HepG2 (cell line): ENCODE results near the gene SGMS1. TPM values are rescaled to one million over a fixed set of nuclear protein-coding genes. Genes with fewer than 3 reads are reported as not detected.

Experiments used
- ATAC-seq: fragments of 200-7000 bp; cut with Tn5 transposase; 3 replicates; pipeline ENCODE4 v1.9.1; 2020; ENCODE audit warnings: mild to moderate bottlenecking, moderate library complexity
- BruUV-seq: library from RNA; stranded (reverse); fragments of 400-500 nt; replicated peaks from 2 replicates; lab custom pipeline; 2021; lab: Mats Ljungman, UMichigan
- CTCF ChIA-PET: fragments of 300-600 bp; formaldehyde crosslinking; extraction: SDS; loops from one replicate; lab custom pipeline; 2021; ENCODE audit warnings: low total read pairs, inconsistent platforms, low intra/inter-chr PET ratio; lab: Yijun Ruan, JAX
- POLR2A ChIA-PET: fragments of 350-600 bp; sonication (Branson Sonifier 250); formaldehyde crosslinking; loops from one replicate; lab custom pipeline; 2020; ENCODE audit warnings: antibody characterized with exemption, inconsistent platforms; lab: Yijun Ruan, JAX
- DNase-seq: peaks from one replicate; pipeline ENCODE4 v3.0.0-alpha.2; 2015; ENCODE audit warnings: low spot score
- FAIRE-seq: peaks from 3 replicates; lab custom pipeline; 2011; peaks lifted over from hg19 to GRCh38; lab: Jason Lieb, UNC
- H2AFZ ChIP-seq: one replicate; pipeline ENCODE4 v1.6.1; 2011; ENCODE audit warnings: low read length, inconsistent platforms
- H3K27ac ChIP-seq: fragments of 300-600 bp; 3 replicates; pipeline ENCODE4 v1.8.0; 2011; ENCODE audit warnings: mixed run types, mild to moderate bottlenecking, mixed read lengths, low read length, inconsistent platforms; ENCODE audit not compliant: insufficient read depth; ENCODE audit errors: extremely low read length
- H3K27me3 ChIP-seq, 2 experiments: fragments of 200-600 bp in 1 of 2; 2 replicates in 1 of 2; 3 replicates in 1 of 2; pipeline versions ENCODE4 v1.6.0 to v1.8.0; 2011; ENCODE audit warnings: low read length in 2 of 2, mild to moderate bottlenecking in 2 of 2, moderate library complexity in 2 of 2, inconsistent platforms in 1 of 2; ENCODE audit not compliant: insufficient read depth in 2 of 2, control insufficient read depth in 1 of 2
- H3K36me3 ChIP-seq, 2 experiments: fragments of 200-600 bp in 1 of 2; replicated peaks in 1 of 2; 2 replicates in 1 of 2; 3 replicates in 1 of 2; pipeline versions ENCODE4 v1.5.1 to v1.8.0; 2011; ENCODE audit warnings: low read length in 2 of 2, inconsistent platforms in 1 of 2; ENCODE audit not compliant: insufficient read depth in 2 of 2, control insufficient read depth in 1 of 2
- H3K4me1 ChIP-seq: 2 replicates; pipeline ENCODE4 v1.5.1; 2012; ENCODE audit warnings: low read length, inconsistent platforms; ENCODE audit not compliant: insufficient read depth
- H3K4me2 ChIP-seq: 2 replicates; pipeline ENCODE4 v1.6.0; 2011; ENCODE audit warnings: low read depth, low read length, inconsistent platforms
- H3K4me3 ChIP-seq, 3 experiments: fragments of 200-600 bp in 1 of 3; sonication (generic), shearing (Covaris generic) in 1 of 3; replicated peaks in 1 of 3; 2 replicates each; pipeline ENCODE4 v1.5.1; 2011 to 2016; ENCODE audit warnings: low read length in 3 of 3, inconsistent platforms in 2 of 3, low read depth in 2 of 3, mild to moderate bottlenecking in 2 of 3, control low read depth in 1 of 3, mixed read lengths in 1 of 3; ENCODE audit not compliant: insufficient read depth in 1 of 3
- H3K79me2 ChIP-seq: one replicate; pipeline ENCODE4 v1.6.1; 2011; ENCODE audit warnings: low read length, inconsistent platforms; ENCODE audit not compliant: insufficient read depth
- H3K9ac ChIP-seq: 2 replicates; pipeline ENCODE4 v1.6.0; 2011; ENCODE audit warnings: mild to moderate bottlenecking, low read depth, low read length, inconsistent platforms; ENCODE audit not compliant: insufficient read depth
- H3K9me3 ChIP-seq: 2 replicates; pipeline ENCODE4 v1.5.1; 2012; ENCODE audit warnings: mild to moderate bottlenecking, low read length
- H4K20me1 ChIP-seq: 2 replicates; pipeline ENCODE4 v1.6.0; 2011; ENCODE audit warnings: inconsistent platforms, mild to moderate bottlenecking, low read length, moderate library complexity; ENCODE audit not compliant: insufficient read depth
- HNRNPL ChIP-seq: fragments of 200-400 bp; formaldehyde crosslinking; IDR thresholded peaks from 2 replicates; pipeline ENCODE4 v1.6.1; 2017; ENCODE audit warnings: mild to moderate bottlenecking, low read depth, low read length
- PPARG ChIP-seq: conservative IDR thresholded peaks from 2 replicates; pipeline ENCODE4 v1.6.1; 2016; ENCODE audit warnings: missing biosample characterization, missing genetic modification reagents
- STAG1 ChIP-seq: sonication (generic); formaldehyde crosslinking; IDR thresholded peaks from 2 replicates; pipeline ENCODE4 v1.4.0; 2020; ENCODE audit warnings: missing genetic modification reagents
- WGBS: methylation state at CpG from one replicate; pipeline ENCODE4 v1.1.6; 2017; ENCODE audit warnings: low lambda C conversion rate; 5-methylcytosine and 5-hydroxymethylcytosine counted together
- in situ Hi-C: cut with HindIII; loops from 2 replicates; pipeline ENCODE4 v1.10.0; 2017; ENCODE audit warnings: low pct_unique_long_range_greater_than_20kb; ENCODE audit not compliant: extremely low pct_ligation_motif_present
- intact Hi-C: fragments of 100-400 bp; cut with micrococcal nuclease; formaldehyde crosslinking; loops from one replicate; pipeline ENCODE4 v1.10.0; 2022; ENCODE audit not compliant: unreplicated experiment
- polyA plus RNA-seq, 8 experiments: library from polyadenylated mRNA; depleted of rRNA in 3 of 8; stranded (reverse) in 7 of 8; unstranded in 1 of 8; fragments of >200 nt; fragmentation: Illumina TruSeq in 4 of 8; extraction: Trizol in 4 of 8; gene quantifications; 2 replicates each; pipeline versions ENCODE4 v1.2.1 to v1.2.3, GENCODE V29; 2011 to 2016; ENCODE audit warnings: low read depth in 4 of 8, missing spikeins in 1 of 8, mixed read lengths in 1 of 8; ENCODE audit not compliant: insufficient read depth in 1 of 8
- total RNA-seq, 5 experiments: library from RNA; depleted of rRNA; stranded (reverse); fragments of >200 nt; fragmentation: Illumina TruSeq; extraction: Trizol; gene quantifications; 2 replicates each; pipeline ENCODE4 v1.2.3, GENCODE V29; 2016; ENCODE audit warnings: low read depth in 1 of 5
- TF ChIP-seq, protein P1 (sequence below): sonication (generic); formaldehyde crosslinking; conservative IDR thresholded peaks from 2 replicates; pipeline ENCODE4 v1.4.0; 2020; ENCODE audit warnings: mild to moderate bottlenecking, missing genetic modification reagents, moderate library complexity

The SGMS1 gene
- total and polyA plus RNA-seq, 2 of the 13 experiments (the other 11 are each of a cell fraction or from before 2014, with no cell fraction given), result 6.5 to 15.1 TPM

DNA sequence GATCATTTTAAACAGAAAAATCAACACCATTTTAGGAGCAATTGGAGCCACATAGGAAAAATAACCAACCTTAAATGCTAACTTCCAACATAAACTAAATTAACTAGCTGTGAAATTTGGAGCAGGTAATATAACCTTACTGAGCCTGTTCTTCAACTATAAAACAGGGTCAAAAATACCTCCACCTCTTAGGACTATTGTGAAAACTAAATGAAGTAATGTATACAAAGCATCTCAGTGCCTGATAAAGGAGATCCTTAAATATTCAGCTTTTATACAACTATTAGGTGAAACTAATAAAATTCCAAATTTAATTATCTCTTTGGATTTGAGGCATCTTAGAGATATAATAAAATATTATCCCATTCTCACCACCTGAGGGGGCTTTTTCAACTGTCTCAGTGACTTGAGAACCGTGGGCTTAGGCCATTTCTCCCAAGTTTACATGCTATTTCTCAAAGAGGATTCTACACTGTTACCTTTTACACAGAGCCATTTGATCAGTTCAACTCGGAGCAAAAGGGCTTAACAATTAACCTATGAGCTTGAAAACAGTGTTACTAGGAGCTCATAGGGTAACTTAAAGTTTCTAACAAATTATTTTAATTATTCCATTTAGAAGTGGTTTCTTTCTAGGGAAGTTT, 207.5 kb downstream of the SGMS1 start:
- Histone ChIP-seq H3K4me3 (peak overlapping the region in 2 of 3 experiments; percentile 35 to 40; a peak in 4 of 6 replicates), H3K79me2 (peaks cover 8% of the 10 kb centered on the region), H3K27ac (peak overlapping the region; percentile 48), H3K4me2 (peak overlapping the region; percentile 79), H2AFZ (no peak overlapping the region), H3K9me3 (no peaks in the 10 kb centered on the region), H4K20me1 (no peaks in the 10 kb centered on the region), H3K27me3 (no peaks in the 10 kb centered on the region), H3K9ac (peak overlapping the region; percentile 26; the same call in 1 of the 2 replicates), H3K36me3 (no peaks in the 10 kb centered on the region), H3K4me1 (peaks cover 54% of the 10 kb centered on the region)
- ATAC-seq, result peak; percentile 17; the same call in 1 of the 3 replicates
- in situ Hi-C loops, result no loop called here
- ChIA-PET POLR2A (interaction anchor here (0.6 to 1.3 kb wide), 2 partner anchors 21 to 193 kb away, joined by 3 to 5 read pairs; no protein-coding TSS in a partner anchor), CTCF (interaction anchor here (2.6 kb wide), 1 partner anchor 49 kb away, joined by 6 read pairs; no protein-coding TSS in a partner anchor)
- no TSS peak for BruUV-seq
- no peak for DNase-seq
- intact Hi-C loops, result loop anchor here (10.0 kb wide), 1 partner anchor 208 kb away; the partner anchor contains the start of gene SGMS1
- 8% methylated on average over 2 of the region's 2 CpGs for WGBS
- no peak for TF ChIP-seq HNRNPL
- peak; percentile 7; the same call in 1 of the 2 replicates for TF ChIP-seq STAG1 (CRISPR knock-in tag)
- TF ChIP-seq, protein P1, sequence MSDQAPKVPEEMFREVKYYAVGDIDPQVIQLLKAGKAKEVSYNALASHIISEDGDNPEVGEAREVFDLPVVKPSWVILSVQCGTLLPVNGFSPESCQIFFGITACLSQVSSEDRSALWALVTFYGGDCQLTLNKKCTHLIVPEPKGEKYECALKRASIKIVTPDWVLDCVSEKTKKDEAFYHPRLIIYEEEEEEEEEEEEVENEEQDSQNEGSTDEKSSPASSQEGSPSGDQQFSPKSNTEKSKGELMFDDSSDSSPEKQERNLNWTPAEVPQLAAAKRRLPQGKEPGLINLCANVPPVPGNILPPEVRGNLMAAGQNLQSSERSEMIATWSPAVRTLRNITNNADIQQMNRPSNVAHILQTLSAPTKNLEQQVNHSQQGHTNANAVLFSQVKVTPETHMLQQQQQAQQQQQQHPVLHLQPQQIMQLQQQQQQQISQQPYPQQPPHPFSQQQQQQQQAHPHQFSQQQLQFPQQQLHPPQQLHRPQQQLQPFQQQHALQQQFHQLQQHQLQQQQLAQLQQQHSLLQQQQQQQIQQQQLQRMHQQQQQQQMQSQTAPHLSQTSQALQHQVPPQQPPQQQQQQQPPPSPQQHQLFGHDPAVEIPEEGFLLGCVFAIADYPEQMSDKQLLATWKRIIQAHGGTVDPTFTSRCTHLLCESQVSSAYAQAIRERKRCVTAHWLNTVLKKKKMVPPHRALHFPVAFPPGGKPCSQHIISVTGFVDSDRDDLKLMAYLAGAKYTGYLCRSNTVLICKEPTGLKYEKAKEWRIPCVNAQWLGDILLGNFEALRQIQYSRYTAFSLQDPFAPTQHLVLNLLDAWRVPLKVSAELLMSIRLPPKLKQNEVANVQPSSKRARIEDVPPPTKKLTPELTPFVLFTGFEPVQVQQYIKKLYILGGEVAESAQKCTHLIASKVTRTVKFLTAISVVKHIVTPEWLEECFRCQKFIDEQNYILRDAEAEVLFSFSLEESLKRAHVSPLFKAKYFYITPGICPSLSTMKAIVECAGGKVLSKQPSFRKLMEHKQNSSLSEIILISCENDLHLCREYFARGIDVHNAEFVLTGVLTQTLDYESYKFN (CRISPR knock-in tag), result 0 out of 2 replicates have a peak, but pooled peaks have one; percentile 11
- TF ChIP-seq PPARG (CRISPR knock-in tag), result peak; percentile 90
- TF ChIP-seq, all 625 proteins: peak for 3
- FAIRE-seq, result no peak
